Panc1 (cell line): ENCODE results near the gene ZFAND6.

ENCODE experiments used
- POLR2AphosphoS5 ChIP-seq: IDR thresholded peaks from 2 replicates; pipeline ENCODE4 v1.6.1; 2012; ENCODE audit warnings: mild to moderate bottlenecking, low read depth, low read length, moderate library complexity
- SIN3A ChIP-seq: IDR thresholded peaks from 2 replicates; pipeline ENCODE4 v1.6.1; 2012; ENCODE audit warnings: low read depth, mild to moderate bottlenecking, low read length, moderate library complexity, borderline replicate concordance; ENCODE audit not compliant: insufficient read depth
- TCF7L2 ChIP-seq: IDR thresholded peaks from 2 replicates; pipeline ENCODE4 v1.6.1; 2011; ENCODE audit warnings: mild to moderate bottlenecking, low read depth, low read length, inconsistent platforms
- TF ChIP-seq, protein P1 (sequence below): fragments of 450-650 bp; IDR thresholded peaks from 2 replicates; pipeline ENCODE4 v1.5.1; 2017; ENCODE audit warnings: mild to moderate bottlenecking
- TF ChIP-seq, protein P2 (sequence below), 2 experiments: IDR thresholded peaks; 2 replicates each; pipeline ENCODE4 v1.6.1; 2011 to 2012; ENCODE audit warnings: low read depth in 2 of 2, control low read depth in 1 of 2, low read length in 1 of 2, mild to moderate bottlenecking in 1 of 2, moderate library complexity in 1 of 2; ENCODE audit not compliant: insufficient read depth in 1 of 2

DNA sequence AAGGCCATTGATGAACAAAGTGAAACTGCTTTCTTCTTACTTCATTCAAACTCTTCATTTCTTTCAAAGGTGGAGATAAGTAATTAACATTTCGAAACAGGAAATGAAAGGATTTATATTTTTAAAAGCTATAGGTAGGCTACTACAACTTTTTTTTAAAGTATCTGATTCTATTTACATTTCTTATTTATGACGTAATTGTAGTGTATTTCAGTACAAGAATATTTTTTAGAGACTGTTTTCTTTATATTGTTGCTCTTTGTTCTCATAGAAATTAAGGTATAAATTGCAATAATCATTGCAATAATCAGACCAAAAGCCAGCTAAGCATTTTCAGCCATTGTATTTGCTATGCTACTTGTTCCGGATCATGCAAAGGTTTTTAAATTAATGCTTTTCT lies 13.7 kb downstream of the ZFAND6 start:
- TF ChIP-seq, protein P1, sequence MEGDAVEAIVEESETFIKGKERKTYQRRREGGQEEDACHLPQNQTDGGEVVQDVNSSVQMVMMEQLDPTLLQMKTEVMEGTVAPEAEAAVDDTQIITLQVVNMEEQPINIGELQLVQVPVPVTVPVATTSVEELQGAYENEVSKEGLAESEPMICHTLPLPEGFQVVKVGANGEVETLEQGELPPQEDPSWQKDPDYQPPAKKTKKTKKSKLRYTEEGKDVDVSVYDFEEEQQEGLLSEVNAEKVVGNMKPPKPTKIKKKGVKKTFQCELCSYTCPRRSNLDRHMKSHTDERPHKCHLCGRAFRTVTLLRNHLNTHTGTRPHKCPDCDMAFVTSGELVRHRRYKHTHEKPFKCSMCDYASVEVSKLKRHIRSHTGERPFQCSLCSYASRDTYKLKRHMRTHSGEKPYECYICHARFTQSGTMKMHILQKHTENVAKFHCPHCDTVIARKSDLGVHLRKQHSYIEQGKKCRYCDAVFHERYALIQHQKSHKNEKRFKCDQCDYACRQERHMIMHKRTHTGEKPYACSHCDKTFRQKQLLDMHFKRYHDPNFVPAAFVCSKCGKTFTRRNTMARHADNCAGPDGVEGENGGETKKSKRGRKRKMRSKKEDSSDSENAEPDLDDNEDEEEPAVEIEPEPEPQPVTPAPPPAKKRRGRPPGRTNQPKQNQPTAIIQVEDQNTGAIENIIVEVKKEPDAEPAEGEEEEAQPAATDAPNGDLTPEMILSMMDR = no peak
- TF ChIP-seq, protein P2, sequence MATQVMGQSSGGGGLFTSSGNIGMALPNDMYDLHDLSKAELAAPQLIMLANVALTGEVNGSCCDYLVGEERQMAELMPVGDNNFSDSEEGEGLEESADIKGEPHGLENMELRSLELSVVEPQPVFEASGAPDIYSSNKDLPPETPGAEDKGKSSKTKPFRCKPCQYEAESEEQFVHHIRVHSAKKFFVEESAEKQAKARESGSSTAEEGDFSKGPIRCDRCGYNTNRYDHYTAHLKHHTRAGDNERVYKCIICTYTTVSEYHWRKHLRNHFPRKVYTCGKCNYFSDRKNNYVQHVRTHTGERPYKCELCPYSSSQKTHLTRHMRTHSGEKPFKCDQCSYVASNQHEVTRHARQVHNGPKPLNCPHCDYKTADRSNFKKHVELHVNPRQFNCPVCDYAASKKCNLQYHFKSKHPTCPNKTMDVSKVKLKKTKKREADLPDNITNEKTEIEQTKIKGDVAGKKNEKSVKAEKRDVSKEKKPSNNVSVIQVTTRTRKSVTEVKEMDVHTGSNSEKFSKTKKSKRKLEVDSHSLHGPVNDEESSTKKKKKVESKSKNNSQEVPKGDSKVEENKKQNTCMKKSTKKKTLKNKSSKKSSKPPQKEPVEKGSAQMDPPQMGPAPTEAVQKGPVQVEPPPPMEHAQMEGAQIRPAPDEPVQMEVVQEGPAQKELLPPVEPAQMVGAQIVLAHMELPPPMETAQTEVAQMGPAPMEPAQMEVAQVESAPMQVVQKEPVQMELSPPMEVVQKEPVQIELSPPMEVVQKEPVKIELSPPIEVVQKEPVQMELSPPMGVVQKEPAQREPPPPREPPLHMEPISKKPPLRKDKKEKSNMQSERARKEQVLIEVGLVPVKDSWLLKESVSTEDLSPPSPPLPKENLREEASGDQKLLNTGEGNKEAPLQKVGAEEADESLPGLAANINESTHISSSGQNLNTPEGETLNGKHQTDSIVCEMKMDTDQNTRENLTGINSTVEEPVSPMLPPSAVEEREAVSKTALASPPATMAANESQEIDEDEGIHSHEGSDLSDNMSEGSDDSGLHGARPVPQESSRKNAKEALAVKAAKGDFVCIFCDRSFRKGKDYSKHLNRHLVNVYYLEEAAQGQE (IDR thresholded peaks at IDR 0.05; ENCODE audit: insufficient read depth in 1 of 2, low read depth in 2 of 2, low read length in 1 of 2) = no peak
- TF ChIP-seq SIN3A (no peak), TCF7L2 (no peak), POLR2AphosphoS5 (no peak)
